ENCODE data around the gene CPE. TPM values are rescaled to one million over a fixed set of nuclear protein-coding genes. Genes with fewer than 3 reads are reported as not detected.

CPE gene
- total RNA-seq, 1 experiment from 2014 or later: 29.3 TPM

GRCh38 chr4:165375465-165375864, 3.3 kb upstream of the CPE start:
- no TSS peak for BruUV-seq (replicated peaks)
- H3K9me2 ChIP-seq (ENCODE audit: insufficient read depth): no peaks in the 10 kb centered on the region
- H2AFZ ChIP-seq (ENCODE audit: low read depth, low read length, poor library complexity, severe bottlenecking): no peak overlapping the region
- H3K9ac ChIP-seq (ENCODE audit: low read length): no peak overlapping the region
- H3K79me2 ChIP-seq (ENCODE audit: insufficient read depth, low read length): no peaks in the 10 kb centered on the region
- TF ChIP-seq RAD21 (IDR thresholded peaks at IDR 0.05; ENCODE audit: low read depth): no peak
- no peak for TF ChIP-seq POLR2AphosphoS5 (IDR thresholded peaks at IDR 0.05; ENCODE audit: low read depth, low read length)
- TF ChIP-seq EZH2 (IDR thresholded peaks at IDR 0.05): no peak
- TF ChIP-seq ZBTB33 (IDR thresholded peaks at IDR 0.05; ENCODE audit: extremely low read depth, insufficient replicate concordance, low read length): no peak
- no peak for TF ChIP-seq CTCF (IDR thresholded peaks at IDR 0.05 in 2 of 3, conservative IDR thresholded peaks at IDR 0.05 in 1 of 3; ENCODE audit: borderline replicate concordance in 1 of 3, insufficient read depth in 1 of 3, low read depth in 2 of 3, low read length in 2 of 3)
- no peak for TF ChIP-seq ELF1 (IDR thresholded peaks at IDR 0.05; ENCODE audit: borderline replicate concordance, low read depth)
- TF ChIP-seq POLR2A (IDR thresholded peaks at IDR 0.05; ENCODE audit: borderline replicate concordance, extremely low read depth, insufficient read depth, insufficient read length): no peak
- no peak for TF ChIP-seq EGR1 (IDR thresholded peaks at IDR 0.05; ENCODE audit: low read depth)
- no peaks in the 10 kb centered on the region for H3K27me3 ChIP-seq (ENCODE audit: insufficient read depth, low read length)
- no peaks in the 10 kb centered on the region for H3K36me3 ChIP-seq (ENCODE audit: control insufficient read depth in 1 of 2, insufficient read depth in 2 of 2, low read length in 2 of 2)
- no peak overlapping the region for H3K27ac ChIP-seq (ENCODE audit: low read depth, low read length)
- H4K20me1 ChIP-seq (ENCODE audit: insufficient read depth): no peaks in the 10 kb centered on the region
- intact Hi-C loops (cut with micrococcal nuclease): no loop called here
- ATAC-seq (no peak), DNase-seq (ENCODE audit: low read depth, low spot score) (no peak)
- H3K9me3 ChIP-seq (ENCODE audit: control insufficient read depth in 1 of 2, insufficient read depth in 1 of 2, low read depth in 1 of 2, low read length in 2 of 2): no peaks in the 10 kb centered on the region
- ChIA-PET CTCF (no interaction called here), POLR2A (no interaction called here), RAD21 (ENCODE audit: low non-redundant PET in 1 of 2, low total read pairs in 2 of 2, uncharacterized antibody in 2 of 2, unreplicated experiment in 2 of 2) (no interaction called here)
- no peak overlapping the region for H3K4me3 ChIP-seq (replicated peaks in 1 of 2; ENCODE audit: low read depth in 1 of 2, low read length in 2 of 2)
- H3K4me1 ChIP-seq (ENCODE audit: control insufficient read depth in 1 of 2, insufficient read depth in 2 of 2, low read length in 2 of 2): peaks cover 8 to 18% of the 10 kb centered on the region in 2 experiments; a peak in 3 of 4 replicates
- no peak overlapping the region for H3K4me2 ChIP-seq (ENCODE audit: low read length)

Data from HCT116 (cell line).